HFF-Myc (cell line): Measurements from ENCODE around the gene SLC28A3.

Source experiments
- DNase-seq: peaks from one replicate; pipeline ENCODE4 v3.0.0-alpha.2; 2011; ENCODE audit warnings: low read depth; ENCODE audit errors: extremely low read depth
- H3K4me3 ChIP-seq: replicated peaks from 2 replicates; pipeline ENCODE4 v1.5.1; 2011; ENCODE audit warnings: low read depth, mild to moderate bottlenecking, control low read depth, low read length
- CTCF ChIP-seq: IDR thresholded peaks from 2 replicates; pipeline ENCODE4 v1.5.1; 2012; ENCODE audit warnings: mild to moderate bottlenecking, low read depth, low read length, control low read depth; ENCODE audit errors: missing control alignments

SLC28A3 gene

DNA sequence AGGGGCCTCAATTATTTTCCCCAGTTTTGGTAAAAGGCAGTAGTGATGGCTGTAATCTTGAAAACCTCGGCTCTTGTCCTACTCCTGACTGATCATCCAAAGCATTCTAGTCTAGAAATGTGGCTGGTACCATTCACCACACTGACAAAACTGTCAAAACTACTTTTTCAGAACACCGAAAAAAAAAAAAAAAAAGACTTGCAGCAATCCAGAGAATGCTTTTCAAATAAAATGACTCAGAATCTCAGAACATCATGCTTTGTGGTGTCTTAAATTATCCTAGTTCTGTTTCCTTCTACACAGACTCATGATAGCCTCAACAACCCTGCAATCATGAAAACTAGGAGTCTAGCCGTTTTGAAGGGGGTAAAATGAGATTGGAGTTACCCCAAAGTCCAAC is 13.4 kb downstream of the SLC28A3 start:
- H3K4me3 ChIP-seq, result no peak overlapping the region
- no peak for DNase-seq
- no peak for TF ChIP-seq CTCF

GRCh38 chr9:84325347-84325973 is 15.1 kb downstream of the SLC28A3 start:
- no peak for TF ChIP-seq CTCF
- no peak for DNase-seq

DNA sequence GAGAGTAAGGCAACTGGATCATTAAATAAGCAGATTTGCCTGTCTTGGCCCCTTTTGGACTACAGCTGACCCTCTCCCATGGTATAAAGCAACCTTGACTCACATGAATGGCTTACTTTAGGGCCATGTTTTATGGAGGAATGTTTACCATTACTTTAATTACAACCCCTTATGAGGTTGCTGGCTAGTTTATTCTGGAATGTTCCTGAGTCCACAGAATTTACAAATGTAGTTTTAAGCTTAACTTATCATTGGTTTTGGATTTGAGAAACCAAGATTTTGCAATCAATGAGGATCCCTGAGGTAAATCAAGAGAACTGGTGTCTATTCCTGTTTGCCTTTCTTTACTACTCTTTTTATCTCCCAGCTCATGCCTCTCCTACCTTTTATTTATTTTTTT is 15.7 kb downstream of the SLC28A3 start:
- no peak for TF ChIP-seq CTCF
- no peak for DNase-seq
- no peak overlapping the region for H3K4me3 ChIP-seq

More at GRCh38 chr9:84325347-84325973, 15.1 kb downstream of the SLC28A3 start:
- H3K4me3 ChIP-seq, result no peak overlapping the region

DNA sequence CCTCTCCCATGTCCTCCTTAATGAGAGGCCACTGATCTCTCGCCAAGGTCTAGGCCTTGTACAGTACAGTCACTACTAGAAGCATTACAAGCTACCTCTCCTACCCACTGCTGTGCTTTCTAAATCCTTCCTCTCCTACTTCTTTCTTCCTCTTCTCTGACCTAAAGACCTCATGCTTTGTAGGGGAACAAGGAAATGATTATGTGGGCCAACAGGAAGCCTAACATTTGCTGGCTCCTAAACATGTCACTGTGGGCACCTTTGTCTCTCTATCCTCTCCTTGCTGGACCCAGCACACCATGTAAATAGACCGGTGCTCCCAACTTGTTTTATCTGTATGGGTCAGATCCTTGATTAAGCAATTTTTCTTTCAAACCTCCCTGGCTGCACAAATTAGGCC is 16.7 kb downstream of the SLC28A3 start:
- DNase-seq, result no peak
- H3K4me3 ChIP-seq, result no peak overlapping the region
- no peak for TF ChIP-seq CTCF

DNA sequence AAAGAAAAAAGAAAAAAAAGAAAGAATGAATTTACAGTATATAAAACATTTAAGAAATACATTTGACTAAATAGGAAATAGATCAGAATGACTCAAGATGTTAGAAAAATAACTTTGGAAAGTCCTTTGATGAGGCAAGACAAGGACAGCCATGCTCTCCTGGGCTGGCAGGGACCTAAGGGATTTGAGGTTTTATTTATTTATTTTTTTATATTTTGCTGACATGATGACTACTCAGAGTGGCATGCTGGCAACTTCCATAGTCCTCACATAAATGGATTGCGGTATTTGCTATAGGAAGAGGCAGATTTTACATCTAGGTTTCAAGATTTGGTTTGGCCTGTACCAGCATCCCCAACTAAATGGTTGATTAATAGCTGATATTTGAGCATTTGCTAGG is 17.7 kb downstream of the SLC28A3 start:
- no peak overlapping the region for H3K4me3 ChIP-seq
- no peak for DNase-seq
- TF ChIP-seq CTCF, result no peak

- DNase-seq, result no peak
- no peak for TF ChIP-seq CTCF
- H3K4me3 ChIP-seq, result no peak overlapping the region
Measured at GRCh38 chr9:84320231-84320630, 20.3 kb downstream of the SLC28A3 start.

DNA sequence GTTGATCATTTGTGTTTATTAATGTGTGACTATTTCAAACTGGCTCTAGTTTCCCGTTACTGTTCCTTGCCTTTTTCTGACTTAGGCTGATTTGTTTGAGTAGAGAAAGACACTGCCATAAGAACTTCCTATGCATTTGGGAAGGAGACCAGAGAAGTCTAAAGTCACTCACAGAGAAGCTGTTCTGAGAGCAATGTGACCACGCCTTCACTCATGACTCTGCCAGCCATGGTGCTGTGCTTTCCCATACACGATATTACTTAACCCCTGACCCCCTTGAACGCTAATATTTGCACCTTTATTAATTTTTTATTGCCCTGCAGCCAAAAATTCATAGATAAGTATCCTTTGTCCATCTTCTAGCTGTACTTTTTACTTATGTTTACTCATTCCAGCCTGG is 20.9 kb downstream of the SLC28A3 start:
- TF ChIP-seq CTCF, result no peak
- no peak overlapping the region for H3K4me3 ChIP-seq
- DNase-seq, result no peak
